CD4-positive, alpha-beta T cell treated with Interleukin-12 subunit alpha and Interleukin-12 subunit beta, for 1 hour (primary cell): ENCODE measurements around the gene TOP1.
A peak's percentile ranks its signal among the peaks of the same experiment; 100 is the strongest.

Experiments used
- DNase-seq: peaks from one replicate; pipeline ENCODE4 v3.0.0-alpha.2; 2020

The TOP1 gene

GRCh38 chr20:41058674-41059635 lies 30.3 kb downstream of the TOP1 start:
- DNase-seq, result no peak

DNA sequence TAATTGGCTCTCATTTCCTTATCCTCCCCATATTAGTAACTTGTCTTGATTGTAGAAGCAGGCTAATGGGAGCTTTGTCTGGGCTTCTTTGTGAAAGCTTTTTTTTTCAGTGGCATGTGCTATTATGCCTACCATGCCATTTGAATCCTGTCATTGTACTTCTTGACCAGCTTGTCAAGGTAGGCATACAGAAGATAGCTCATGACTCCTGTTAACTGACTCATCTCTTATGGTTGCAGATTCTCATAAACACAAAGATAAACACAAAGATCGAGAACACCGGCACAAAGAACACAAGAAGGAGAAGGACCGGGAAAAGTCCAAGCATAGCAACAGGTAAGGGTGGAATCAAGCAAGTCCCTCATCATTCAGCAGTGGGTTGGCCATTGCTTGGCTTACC lies 32.5 kb downstream of the TOP1 start:
- DNase-seq, result no peak

GRCh38 chr20:41063442-41063841 lies 34.8 kb downstream of the TOP1 start:
- DNase-seq, result no peak

DNA sequence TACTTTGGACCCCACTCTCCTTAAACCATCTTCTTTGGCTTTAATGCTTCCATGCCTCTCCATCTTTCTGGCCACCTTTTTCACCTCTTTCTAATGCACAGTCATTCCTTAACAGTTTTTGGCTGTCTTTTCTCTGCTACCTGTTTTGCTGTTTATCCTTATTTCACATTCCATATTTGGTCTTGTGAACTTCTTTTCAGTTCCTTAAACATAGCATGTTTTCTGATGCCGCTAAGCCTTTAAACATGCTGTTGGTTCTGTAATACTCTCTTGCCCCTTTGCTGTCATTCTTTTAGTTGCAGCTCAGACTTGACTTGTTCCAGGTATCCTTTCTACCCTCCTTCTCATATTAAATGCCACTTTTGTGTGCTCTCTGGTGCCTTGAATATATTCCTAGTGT lies 35.8 kb downstream of the TOP1 start:
- DNase-seq, result no peak

GRCh38 chr20:41065716-41066115 lies 37.1 kb downstream of the TOP1 start:
- DNase-seq, result no peak

- DNase-seq, result no peak
Measured at GRCh38 chr20:41068806-41069205, 40.2 kb downstream of the TOP1 start.

DNA sequence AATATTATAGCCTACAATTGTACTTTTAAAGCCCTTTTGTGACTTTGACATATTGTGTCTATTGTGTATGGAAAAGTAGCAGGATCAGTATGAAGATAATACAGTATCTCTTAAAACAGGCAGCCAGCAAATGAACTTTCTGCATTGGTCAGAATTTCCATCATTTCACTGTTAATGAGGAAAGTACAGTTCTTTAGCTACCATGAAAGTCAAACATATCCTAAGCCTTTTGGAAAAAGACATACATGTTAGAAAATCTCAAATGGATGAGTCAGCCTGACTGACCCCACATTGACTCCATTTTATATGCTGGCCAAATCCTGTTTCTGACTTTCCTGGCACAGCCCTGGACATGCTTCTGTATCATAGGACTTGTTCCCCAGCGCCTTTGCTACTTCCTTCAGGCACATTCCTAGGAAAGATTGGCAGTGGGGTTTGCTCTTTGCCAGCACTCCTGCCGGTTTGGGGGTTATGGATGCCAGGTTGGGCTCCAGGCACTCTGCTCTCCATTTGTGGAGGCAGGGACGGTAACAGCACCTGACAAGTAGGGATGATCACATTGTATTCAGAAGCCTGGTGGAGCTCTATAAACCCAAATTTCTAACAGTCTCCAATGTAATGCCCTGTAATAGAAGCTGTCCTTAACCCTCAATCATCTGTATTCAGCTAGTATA lies 43.7 kb downstream of the TOP1 start:
- no peak for DNase-seq

- DNase-seq, result no peak
Measured at GRCh38 chr20:41072915-41073314, 44.3 kb downstream of the TOP1 start.

GRCh38 chr20:41074441-41074840 lies 45.8 kb downstream of the TOP1 start:
- DNase-seq, result no peak

DNA sequence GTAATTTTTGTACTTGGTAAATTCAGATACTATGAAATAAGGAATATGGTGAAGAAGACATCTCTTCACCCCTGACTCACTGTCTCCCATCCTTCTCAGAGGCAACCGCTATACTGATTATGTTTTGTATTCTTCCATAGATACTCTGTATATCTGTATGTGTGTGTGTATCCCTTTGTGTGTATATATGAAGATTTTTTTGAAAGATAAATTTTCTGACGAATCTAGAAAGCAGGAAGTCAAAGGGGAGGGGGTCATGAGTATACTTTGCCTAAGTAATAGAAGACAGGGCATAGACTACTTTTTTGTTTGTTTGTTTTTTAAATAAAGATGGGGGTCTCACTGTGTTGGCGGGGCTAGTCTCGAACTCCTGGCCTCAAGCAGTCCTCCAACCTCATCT lies 48.2 kb downstream of the TOP1 start:
- no peak for DNase-seq

DNA sequence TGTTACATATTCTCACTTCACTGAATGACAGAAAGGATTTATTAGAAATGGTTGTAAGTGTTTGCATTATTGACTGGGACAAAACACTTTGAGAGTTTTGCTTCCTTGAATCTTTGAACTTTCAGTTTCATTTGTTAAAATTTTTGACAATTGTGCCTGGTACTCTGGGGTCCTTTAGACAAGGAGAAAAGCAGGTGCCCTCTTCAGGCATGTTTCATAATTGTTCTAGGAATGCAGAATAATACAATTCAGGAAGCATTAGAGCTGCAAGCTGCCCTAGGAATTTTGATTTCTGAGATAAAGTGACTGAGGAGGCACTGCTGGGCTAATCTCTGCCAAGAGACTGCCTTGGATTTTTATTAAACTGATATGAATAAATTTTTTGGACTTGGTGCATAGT lies 49.7 kb downstream of the TOP1 start:
- DNase-seq, result peak; percentile 23

DNA sequence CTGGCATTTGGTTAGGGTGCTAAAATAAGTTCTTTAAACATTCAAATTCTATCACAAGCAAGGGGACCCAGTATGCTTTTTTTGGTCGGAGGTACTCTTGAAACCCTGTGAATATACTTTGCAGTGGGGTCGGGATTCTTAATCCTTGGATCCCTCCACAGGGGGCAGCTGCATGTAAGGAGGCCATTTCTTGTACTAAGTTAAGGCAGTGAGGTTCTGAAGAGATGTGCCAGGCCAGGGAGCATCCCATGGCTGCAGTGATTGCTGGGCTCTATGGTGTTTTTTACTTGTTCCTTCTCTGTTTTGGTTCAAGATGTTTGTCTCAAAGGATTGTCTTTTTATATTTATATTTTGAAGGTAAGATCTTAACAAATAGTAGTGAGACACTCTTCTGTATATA lies 50.4 kb downstream of the TOP1 start:
- DNase-seq, result no peak

GRCh38 chr20:41080866-41081265 lies 52.2 kb downstream of the TOP1 start:
- no peak for DNase-seq

GRCh38 chr20:41081276-41081814 lies 52.7 kb downstream of the TOP1 start:
- DNase-seq, result no peak

DNA sequence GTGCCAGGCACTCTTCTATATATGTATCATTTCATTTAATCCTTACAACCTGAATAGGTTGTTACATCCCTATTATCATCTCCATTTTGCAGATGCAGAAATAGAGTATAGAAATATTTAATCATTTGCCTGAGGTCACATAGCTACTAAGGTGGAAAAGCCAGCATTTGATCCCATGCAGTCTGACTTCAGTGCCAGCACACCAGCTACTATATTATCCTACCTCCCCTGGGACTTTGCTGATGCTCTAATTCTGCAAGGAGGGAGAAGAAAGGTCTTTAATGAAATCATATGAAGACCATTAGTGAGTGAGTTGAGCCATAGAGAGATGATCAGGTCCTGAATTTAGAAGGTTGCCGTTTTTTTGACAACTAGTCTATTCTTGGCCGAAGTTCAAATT lies 53.7 kb downstream of the TOP1 start:
- no peak for DNase-seq

GRCh38 chr20:41085606-41086005 lies 57.0 kb downstream of the TOP1 start:
- no peak for DNase-seq

GRCh38 chr20:41086402-41087324 lies 58.0 kb downstream of the TOP1 start:
- DNase-seq, result no peak

- no peak for DNase-seq
Measured at GRCh38 chr20:41087325-41087685, 58.7 kb downstream of the TOP1 start.

- no peak for DNase-seq
Measured at GRCh38 chr20:41087777-41088176, 59.2 kb downstream of the TOP1 start.

DNA sequence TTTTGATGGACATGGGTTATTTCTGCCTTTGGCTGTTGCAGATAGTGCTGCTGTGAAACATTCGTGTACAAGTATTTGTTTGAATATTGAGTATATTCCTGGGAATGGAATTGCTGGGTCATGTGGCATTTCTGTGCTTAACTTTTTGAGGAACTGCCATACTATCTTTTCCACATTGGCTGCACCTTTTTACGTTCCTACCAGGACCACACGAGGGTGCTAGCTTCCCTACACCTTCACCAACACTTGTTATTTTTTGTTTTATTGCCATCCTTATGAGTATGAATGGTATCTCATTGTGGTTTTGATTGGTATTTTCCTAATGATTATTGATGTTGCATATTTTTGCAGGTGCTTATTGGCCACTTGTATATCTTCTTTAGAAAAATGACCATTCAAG lies 60.9 kb downstream of the TOP1 start:
- no peak for DNase-seq

- DNase-seq, result no peak
Measured at GRCh38 chr20:41091927-41092326, 63.3 kb downstream of the TOP1 start.

DNA sequence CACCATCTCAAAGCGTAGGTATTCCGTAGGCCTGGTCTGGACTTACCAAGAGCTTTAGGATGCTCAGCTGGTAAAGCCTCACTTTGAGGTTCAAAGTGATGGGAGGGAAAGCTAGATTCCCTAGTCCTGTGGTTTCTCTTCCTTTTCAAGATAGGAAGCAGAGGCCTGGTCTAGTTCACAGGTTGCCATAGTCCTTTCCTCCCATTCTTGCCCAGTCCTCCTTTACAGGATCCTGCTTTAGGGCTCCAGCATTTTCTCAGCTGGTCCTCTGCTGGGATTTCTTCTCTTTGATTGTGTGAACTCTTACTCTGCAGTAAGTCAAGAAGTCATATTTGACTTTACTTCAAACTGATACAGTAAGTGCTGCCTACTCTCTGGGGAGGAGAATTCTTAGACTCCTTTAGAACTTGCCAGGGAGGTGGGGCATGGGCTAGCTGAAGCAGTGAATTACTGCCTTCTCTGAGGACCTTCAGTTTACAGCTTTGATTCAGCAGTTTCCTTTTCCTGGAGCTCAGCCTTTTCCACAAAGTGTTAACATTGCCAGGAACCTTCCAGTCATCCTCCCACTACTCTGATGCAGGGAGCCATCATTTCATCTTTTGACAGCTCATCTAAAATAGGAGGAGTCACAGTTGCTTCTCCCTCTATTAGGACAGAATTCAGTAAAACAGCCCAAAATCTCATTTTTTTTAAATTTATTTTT lies 65.9 kb downstream of the TOP1 start:
- DNase-seq, result no peak
